ENCODE data around the gene EOMES.

DNA sequence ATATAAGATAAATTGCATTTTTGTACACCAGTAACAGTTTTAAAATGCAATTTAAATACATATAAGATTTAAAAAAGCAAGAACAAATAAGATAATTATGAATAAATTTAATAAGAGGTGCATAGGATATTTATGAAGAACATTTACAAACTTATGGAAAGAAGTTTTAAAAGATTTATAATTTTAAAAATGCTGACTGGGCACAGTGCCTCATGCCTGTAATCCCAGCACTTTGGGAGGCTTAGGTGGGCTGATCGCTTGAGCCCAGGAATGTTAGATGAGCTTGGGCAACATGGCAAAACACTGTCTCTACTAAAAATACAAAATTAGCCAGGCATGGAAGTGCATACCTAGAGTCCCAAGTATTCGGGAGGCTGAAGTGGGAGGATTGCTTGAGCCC, 37.8 kb downstream of the EOMES start:
- TF ChIP-seq POLR2A (IDR thresholded peaks at IDR 0.05; ENCODE audit: low read depth, low read length) (no peak), EZH2 (IDR thresholded peaks at IDR 0.05; ENCODE audit: borderline replicate concordance, low read depth, low read length, severe bottlenecking) (no peak), MYC (IDR thresholded peaks at IDR 0.05; ENCODE audit: low read depth, low read length) (no peak), POLR2AphosphoS5 (IDR thresholded peaks at IDR 0.05; ENCODE audit: insufficient read depth, low read depth, low read length) (no peak), FOS (IDR thresholded peaks at IDR 0.05; ENCODE audit: borderline replicate concordance, insufficient read depth, low read length) (no peak), JUN (IDR thresholded peaks at IDR 0.05; ENCODE audit: borderline replicate concordance, insufficient read depth, insufficient read length, low read depth) (no peak)
- TF ChIP-seq, protein P1, sequence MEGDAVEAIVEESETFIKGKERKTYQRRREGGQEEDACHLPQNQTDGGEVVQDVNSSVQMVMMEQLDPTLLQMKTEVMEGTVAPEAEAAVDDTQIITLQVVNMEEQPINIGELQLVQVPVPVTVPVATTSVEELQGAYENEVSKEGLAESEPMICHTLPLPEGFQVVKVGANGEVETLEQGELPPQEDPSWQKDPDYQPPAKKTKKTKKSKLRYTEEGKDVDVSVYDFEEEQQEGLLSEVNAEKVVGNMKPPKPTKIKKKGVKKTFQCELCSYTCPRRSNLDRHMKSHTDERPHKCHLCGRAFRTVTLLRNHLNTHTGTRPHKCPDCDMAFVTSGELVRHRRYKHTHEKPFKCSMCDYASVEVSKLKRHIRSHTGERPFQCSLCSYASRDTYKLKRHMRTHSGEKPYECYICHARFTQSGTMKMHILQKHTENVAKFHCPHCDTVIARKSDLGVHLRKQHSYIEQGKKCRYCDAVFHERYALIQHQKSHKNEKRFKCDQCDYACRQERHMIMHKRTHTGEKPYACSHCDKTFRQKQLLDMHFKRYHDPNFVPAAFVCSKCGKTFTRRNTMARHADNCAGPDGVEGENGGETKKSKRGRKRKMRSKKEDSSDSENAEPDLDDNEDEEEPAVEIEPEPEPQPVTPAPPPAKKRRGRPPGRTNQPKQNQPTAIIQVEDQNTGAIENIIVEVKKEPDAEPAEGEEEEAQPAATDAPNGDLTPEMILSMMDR (IDR thresholded peaks at IDR 0.05; ENCODE audit: extremely low read depth in 1 of 2, insufficient read depth in 1 of 2, low read depth in 1 of 2, low read length in 2 of 2) = no peak
- TF ChIP-seq, protein P2, sequence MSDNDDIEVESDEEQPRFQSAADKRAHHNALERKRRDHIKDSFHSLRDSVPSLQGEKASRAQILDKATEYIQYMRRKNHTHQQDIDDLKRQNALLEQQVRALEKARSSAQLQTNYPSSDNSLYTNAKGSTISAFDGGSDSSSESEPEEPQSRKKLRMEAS (IDR thresholded peaks at IDR 0.05; ENCODE audit: insufficient read depth, insufficient read length) = no peak

Measured in endothelial cell of umbilical vein (primary cell).